Measurements from ENCODE around the gene ALDH1A2.
A peak's percentile ranks its signal among the peaks of the same experiment; 100 is the strongest.
"Not testable (repeated sequence)": the region's sequence is repeated elsewhere in the genome, so short reads cannot be mapped to it uniquely, and the experiment has no call there.

Gene ALDH1A2

DNA sequence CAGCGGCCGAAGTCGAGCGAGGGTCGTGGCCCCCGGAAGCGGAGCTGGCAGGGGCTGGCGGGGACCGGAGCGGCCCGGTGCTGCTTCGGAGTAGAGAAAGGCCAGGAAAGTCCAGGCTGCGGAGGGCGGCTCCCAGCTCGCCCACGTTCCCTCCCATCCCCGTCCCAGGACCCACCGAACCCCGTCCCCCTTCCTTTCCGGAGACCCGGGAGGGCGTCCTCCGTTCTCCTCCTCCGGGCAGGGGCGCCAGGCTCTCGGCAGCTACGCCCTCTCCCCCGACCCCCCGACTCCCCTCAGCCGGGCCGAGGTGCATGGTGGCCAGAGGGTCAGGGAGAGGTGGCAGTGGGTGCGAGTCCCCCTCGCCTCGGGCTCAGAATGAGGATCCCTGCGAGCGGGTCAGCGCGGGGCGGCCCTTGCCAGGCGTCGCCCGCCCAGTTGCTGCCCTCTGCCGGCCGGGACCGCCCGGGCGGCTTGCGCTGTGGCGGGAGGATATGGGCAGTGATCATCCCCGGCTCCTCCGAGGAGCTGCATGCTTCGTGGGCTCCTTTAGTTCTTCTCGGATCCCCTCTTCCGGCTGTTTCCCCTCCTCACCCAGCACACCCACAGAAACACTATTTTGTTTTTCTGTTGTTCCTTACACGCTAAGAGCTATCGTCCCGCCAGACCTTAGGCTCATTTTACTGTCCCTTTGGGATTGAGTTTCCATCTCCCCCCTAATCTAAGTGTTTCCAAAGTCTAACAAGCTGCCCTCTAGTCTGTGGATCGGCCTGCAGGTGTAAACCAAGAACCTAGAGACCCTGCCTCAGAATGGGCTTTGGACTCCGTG, 744 bp upstream of the ALDH1A2 start:
- DNase-seq = peak; percentile 33 to 38

DNA sequence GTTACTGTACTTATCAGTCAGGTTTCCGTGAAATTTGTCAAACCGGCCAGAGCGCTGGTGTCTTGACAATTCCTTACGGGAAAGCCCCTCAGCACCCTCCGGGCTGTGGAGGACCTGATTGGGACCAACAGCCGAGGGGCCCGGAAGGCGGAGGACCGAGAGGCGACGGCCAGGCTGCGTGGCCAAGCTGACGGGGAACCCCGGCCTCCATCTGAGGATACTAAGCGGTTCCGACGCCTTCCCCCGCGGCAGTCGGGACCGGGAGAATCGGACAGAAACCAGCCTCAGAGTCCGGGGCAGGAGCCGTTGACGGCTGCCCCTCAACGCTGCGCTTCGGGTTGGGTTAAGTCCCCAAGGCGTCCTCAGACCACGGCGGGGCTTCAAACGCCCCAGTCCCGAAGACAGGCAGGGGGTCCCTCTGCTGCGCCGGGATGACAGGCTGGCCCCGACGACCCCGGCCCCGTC, 499 bp downstream of the ALDH1A2 start:
- no peak for DNase-seq

- DNase-seq = no peak
Observed at GRCh38 chr15:58064082-58064979, 1.2 kb downstream of the ALDH1A2 start.

GRCh38 chr15:58063614-58064013, 1.9 kb downstream of the ALDH1A2 start:
- no peak for DNase-seq

- no peak for DNase-seq
Observed at GRCh38 chr15:58062983-58063382, 2.5 kb downstream of the ALDH1A2 start.

DNA sequence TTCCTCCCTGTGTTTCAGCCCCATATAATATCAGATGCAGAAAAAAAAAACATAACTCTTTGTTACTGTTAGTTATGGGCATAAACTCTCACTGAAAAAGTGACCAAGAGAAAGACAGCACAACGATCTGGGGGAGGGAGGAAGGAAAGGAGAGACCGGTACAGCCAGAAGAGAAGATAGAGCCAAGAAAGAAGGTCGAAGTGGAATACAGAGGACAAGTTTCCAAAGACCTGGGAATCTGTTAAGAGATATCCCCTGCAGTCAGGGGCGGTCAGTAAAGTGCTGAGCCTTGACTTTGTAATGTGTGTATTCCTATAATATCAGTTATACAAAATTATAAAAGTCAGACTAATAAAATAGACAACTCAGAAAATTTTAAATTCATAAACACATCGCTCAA, 3.3 kb downstream of the ALDH1A2 start:
- no peak for DNase-seq

DNA sequence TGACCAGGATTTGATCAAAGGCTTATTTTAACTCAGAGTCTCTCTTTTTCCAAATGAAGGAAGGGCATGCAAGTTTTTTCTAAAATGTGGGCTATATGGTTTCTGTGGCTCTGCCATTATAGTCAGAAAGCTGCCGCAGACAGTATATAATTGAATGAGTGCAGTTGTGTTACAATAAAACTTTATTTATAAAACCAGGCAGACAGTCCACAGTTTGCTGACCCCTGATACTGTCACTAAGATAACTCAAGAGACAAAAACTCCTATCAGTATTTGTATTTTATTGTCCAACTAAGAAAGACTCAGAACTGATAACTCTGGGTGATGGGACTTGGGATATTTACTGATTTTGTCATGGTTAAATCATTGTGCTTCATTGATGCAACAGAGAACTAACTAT, 4.9 kb downstream of the ALDH1A2 start:
- DNase-seq = no peak

- no peak for DNase-seq
Observed at GRCh38 chr15:58058729-58059128, 6.8 kb downstream of the ALDH1A2 start.

- DNase-seq = no peak
Observed at GRCh38 chr15:58058073-58058472, 7.4 kb downstream of the ALDH1A2 start.

DNA sequence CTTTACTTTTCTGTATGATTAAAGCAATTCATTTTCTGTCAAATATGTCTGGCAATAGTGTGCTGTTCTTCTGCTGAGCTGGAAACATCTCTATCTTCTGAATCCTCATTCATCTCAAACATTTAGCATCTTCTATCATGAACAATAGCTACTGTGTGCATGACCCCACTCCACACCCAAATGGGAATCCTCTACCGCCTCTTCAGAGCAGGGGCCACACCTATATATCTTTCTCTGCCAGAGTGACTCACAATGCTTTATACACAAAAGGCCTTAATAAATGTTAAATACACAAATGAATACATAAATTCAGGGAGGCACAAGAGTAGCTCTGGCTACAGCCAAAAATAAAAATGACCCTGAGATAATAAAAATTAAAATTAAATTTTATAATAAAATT, 8.0 kb downstream of the ALDH1A2 start:
- no peak for DNase-seq

GRCh38 chr15:58056015-58056414, 9.5 kb downstream of the ALDH1A2 start:
- no peak for DNase-seq

GRCh38 chr15:58053315-58054153, 12.0 kb downstream of the ALDH1A2 start:
- no peak for DNase-seq

- DNase-seq = no peak
Observed at GRCh38 chr15:58052334-58052733, 13.2 kb downstream of the ALDH1A2 start.

- no peak for DNase-seq
Observed at GRCh38 chr15:58049520-58050227, 15.8 kb downstream of the ALDH1A2 start.

- no peak for DNase-seq
Observed at GRCh38 chr15:58048261-58048660, 17.2 kb downstream of the ALDH1A2 start.

DNA sequence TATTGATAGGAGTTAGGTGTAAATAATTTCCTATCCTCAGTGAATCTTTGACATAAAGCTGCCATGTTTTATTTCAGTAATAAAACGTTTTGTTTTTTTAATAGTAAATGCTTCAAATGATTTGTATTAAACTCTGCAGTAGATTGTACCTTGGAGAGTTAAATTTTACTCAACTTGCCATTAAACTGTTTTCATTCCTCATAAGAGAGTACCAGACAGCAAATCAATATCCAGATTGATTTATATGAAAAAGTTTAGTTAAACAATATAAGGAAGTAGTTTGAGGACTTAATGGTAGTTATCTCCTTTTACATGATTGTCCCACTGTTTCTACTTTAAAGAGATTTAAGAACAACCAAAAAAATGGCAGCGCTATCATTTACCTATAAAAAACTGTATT, 18.4 kb downstream of the ALDH1A2 start:
- no peak for DNase-seq

GRCh38 chr15:58046467-58046866, 19.0 kb downstream of the ALDH1A2 start:
- no peak for DNase-seq

DNA sequence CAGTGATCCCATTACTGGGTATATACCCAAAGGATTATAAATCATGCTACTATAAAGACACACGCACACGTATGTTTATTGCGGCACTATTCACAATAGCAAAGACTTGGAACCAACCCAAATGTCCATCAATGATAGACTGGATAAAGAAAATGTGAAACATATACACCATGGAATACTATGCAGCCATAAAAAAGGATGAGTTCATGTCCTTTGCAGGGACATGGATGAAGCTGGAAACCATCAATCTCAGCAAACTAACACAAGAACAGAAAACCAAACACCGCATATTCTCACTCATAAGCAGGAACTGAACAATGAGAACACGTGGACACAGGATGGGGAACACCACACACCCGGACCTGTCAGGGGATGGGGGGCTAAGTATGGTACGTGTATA, 20.1 kb downstream of the ALDH1A2 start:
- not testable (repeated sequence) for DNase-seq

DNA sequence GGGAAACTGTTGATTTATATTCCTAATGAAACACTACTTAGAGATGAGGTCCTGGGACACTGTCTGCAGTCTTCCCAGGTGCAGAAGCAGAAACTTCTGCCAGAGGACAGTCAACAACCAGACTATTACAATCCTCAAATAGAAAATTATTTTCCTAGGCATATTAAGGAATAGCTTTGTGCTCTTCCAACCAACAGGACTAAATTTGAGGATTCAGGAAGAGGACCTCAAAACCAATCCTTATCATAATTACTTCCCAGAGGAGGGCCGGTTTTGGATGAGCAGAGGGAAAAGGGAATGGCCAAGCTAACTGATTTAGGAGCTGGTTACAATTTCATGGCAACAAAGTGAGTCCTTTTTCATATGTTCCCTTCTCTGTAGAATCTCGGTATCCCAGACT, 21.0 kb downstream of the ALDH1A2 start:
- DNase-seq = no peak

- peak in 1 of 2 donors; percentile 36 for DNase-seq
Observed at GRCh38 chr15:58043192-58043903, 22.2 kb downstream of the ALDH1A2 start.

DNA sequence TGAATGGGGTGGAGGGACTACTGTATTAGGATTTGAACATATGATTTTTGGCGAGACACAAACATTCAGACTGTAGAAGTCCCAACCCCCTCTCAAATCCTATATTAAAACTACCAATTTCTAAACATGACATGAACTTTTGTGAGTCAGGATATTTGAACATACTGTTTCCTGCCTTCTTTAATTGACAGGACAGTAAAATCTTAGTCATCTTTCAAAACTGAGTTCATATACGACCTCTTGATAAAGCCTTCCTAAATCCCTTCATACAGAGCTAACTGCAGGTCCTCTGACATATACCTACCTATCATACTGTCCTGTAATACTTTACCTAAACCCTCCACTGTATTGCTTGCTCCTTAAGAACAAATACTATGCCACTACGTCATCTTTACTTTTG, 23.5 kb downstream of the ALDH1A2 start:
- no peak for DNase-seq

DNA sequence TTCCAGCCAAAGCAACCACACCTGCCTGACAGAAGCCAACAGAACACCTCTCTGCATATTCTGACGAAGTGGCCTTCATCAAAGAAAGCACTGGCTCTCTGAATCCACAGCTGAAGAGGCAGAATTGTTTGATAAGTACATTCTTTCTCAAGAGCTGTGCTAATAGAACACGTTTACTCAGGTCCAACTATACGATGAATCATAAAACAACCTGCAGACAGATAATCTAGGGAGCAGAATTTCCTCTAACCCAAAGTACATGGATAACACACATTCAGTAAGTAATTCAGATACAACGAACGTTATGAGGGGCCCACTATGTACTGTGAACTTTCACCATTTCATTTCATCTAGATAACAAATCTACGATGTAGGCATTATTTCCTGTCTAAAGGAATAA, 25.4 kb downstream of the ALDH1A2 start:
- no peak for DNase-seq
